GM19438 (cell line): ENCODE results near the gene TIAM2.
A peak's percentile ranks its signal among the peaks of the same experiment; 100 is the strongest.
"Not testable (repeated sequence)": the region's sequence is repeated elsewhere in the genome, so short reads cannot be mapped to it uniquely, and the experiment has no call there.

Experiments
- ATAC-seq: cut with Tn5 transposase; IDR thresholded peaks from one replicate; pipeline ENCODE4 v1.9.1; 2021; ENCODE audit warnings: low read depth; ENCODE audit not compliant: unreplicated experiment

Gene TIAM2

GRCh38 chr6:155154158-155154830 is 159.2 kb downstream of the TIAM2 start:
- ATAC-seq, result no peak

DNA sequence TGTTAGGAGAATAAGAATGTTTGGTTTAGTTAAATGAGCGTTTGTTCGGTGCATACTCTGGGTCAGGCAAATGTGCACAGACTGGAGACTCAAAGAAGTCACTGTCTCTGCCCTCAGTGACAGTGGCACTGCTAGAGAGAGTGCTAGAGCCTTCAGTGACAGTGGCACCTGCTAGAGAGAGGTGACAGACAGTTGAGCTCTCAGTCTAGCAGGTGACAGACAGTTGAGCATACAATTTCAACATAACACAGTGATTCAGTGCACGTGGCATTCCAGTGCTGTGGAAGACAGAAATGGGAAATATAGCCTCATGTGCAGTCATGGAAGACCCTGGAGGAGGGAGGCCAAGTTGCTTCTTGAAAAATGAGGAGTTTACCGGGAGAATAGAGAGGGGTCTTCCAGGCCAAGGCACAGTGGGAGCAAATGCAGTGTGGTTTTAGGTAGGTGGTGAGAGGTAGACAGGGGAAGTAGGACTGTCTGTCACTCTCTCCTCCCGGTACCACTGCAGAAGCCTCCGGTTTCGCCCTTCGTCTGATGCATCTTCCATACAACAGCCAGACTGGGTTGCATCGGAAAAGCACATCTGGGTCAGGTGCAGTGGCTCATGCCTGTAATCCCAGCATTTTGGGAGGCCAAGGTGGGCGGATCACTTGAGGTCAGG is 160.8 kb downstream of the TIAM2 start:
- no peak for ATAC-seq

GRCh38 chr6:155157101-155157500 is 162.0 kb downstream of the TIAM2 start:
- ATAC-seq, result no peak

DNA sequence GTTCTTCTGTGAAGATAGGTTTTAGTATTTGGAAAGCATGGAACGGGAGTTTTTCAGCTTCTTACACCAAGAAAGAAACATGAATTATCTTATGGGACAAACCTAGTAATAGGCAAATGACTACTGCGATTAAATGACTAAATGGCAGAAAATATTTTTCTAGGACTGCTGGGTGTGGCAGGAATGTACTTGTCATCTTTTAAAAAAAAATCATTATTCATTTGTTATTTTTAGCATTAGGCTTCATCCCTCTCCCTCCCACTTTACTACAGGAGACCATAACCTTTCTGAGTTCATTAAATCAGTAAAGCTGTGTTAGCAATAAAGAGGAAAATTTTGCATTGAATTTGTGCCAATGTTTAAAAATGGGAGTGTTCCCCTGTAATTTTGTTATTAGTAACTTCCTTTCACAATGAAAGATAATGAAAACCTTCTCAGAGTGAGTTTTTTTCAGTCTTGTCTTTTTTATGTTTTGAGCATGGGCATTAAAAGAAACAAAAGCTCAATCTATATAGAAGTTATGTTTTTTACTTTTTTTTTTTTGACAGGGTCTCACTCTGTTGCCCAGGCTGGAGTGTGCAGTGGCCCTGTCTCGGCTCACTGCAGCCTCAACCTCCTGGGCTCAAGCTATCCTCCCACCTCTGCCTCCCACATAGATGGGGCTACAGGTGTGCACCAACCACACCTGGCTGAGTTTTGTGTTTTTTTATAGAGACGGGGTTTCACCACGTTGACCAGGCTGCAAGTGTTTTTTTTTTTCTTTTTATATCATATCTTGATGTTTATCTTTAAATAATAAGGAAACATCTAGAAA is 163.1 kb downstream of the TIAM2 start:
- ATAC-seq, result no peak

DNA sequence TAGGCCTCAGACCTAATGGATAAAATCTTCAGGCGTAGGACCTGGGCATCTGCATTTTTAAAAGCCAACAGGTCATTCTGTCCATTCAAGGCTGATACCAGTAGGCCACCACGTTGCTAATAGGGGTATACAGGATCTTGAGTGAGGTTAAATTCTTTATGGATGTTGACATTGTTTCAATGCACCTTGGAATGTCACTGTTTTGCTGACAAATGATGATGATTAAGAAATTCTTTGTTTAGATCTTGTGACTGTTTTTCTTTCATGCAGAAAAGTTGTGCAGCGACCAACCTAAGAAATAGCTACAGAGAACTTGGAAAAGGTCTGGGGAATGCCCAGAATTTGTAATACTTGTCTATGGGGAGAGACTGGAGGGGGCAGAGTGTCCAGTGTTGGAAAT is 167.6 kb downstream of the TIAM2 start:
- no peak for ATAC-seq

DNA sequence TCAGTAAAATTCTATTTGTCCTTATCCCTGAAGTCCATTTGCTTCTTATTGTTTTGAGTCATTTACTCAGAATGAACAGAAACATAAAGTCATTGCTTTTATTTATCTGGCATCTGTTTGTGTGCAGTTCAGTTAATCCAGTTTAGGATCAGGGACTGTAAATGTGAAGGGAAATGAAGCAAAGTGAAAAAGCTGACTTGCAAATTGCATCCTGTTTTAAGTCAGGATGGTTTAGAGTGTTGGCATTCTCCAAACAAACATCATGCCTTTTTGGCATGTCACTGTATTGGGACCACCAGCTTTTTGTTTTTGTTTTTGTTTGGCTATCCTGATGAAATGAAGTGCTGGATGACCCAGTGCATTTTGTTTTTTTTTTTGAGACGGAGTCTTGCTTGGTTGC is 168.5 kb downstream of the TIAM2 start:
- ATAC-seq, result no peak

- no peak for ATAC-seq
Measured at GRCh38 chr6:155165029-155165710, 170.1 kb downstream of the TIAM2 start.

- no peak for ATAC-seq
Measured at GRCh38 chr6:155170519-155170918, 175.4 kb downstream of the TIAM2 start.

DNA sequence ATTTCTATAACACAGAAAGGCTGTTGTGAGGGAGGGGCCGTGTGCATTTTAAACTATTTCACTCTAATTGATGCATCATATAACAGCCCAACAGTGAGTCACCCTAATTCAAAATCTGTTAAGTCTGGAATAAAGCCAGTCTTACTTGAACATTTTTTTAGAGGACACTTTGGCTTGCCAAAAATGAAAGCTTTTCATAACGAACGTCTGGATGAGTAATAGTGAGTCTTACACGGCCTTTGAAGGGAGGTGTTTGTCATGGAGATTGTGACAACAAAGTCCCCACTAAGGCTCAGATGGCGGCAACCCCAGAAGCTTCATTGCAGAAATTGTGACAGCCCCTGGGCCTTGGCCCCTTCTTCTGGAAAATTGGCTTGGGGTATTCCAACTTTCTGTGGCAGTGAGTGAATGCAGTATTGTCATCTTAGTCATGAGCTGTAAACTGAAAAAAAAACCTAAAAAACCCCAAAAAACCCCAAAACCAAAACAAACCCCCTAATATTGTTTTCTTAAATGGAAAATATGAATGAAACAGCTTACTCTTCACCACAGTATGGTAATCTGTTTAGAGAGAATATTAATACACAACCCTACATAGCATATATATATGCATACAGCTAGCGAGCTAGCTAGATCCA is 176.1 kb downstream of the TIAM2 start:
- ATAC-seq, result peak; percentile 64

DNA sequence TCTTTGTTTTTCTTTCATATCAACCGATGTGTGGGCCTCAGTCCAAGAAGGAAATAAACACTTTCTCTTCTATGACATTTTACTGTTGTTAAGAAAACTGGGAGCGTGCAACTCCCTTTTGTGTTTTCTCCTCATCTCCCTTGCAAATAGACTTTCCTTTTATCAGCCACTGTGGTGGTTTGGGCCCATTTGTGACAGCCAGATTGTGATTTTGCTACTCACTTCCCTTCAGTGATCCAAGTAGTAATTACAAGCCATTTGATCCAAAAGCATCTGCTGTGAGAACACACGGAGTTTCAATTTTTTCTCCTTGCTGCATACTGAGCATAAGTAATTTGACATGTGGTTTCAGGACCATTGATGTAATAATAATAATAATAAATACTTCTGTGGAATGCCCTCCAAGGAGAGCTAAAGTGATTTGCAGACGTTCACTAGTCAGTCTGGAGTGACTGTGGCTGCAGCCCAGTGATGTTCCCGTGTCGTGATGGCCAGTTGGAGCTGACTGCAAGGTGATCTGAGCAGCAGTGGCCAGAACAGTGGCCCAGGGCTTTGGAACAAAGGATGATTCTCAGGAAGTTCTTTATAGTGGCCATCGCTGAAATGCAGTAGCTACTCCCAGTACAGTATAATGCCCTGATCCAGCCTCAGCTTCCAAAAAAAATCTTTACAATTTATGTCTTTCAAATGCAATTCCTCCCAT is 176.8 kb downstream of the TIAM2 start:
- no peak for ATAC-seq

- ATAC-seq, result no peak
Measured at GRCh38 chr6:155173488-155173887, 178.4 kb downstream of the TIAM2 start.

- ATAC-seq, result peak; percentile 66
Measured at GRCh38 chr6:155174576-155175211, 179.6 kb downstream of the TIAM2 start.

DNA sequence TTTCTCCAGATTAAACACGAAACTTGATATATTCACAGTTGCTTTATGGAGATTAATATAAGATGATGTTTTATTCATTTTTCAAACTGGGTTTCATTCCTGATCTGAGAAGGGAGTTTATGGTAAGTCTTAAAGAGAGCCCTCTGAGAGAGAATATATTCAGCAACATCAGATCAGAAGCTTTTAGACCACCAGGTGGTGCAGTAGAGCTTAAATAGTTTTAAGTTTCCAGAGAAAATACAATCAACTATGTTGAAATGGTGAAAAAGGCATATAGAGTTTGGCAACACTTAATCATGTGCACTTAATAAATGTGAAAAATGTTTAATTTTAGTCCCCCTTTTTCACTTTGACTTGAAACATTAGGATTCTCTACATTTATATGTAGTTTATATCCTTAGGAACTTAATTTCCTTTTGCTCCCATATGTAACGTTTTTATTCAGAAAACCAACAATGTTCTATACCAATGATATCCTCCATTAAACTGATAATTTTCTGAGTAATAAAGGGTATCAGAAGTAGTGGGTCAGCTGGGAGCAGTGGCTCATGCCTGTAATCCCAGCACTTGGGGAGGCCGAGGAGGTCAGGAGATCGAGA is 182.3 kb downstream of the TIAM2 start:
- ATAC-seq, result no peak

DNA sequence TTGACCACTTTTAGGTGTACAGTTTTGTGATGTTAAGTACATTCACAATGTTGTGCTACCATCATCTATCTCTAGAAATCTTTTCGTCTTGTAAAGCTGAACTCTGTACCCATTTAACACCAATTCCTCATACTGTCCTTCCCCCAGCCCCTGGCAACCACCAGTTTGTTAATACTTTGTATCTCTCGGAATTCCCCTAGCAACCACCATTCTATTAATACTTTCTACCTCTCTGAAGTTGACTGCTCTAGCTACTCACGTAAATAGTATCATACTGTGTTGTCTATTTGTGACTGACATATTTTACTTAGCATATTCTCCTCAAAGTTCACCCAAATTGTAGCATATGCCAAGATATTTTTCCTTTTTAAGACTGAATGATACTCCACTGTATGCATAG is 186.4 kb downstream of the TIAM2 start:
- peak; percentile 50 for ATAC-seq

DNA sequence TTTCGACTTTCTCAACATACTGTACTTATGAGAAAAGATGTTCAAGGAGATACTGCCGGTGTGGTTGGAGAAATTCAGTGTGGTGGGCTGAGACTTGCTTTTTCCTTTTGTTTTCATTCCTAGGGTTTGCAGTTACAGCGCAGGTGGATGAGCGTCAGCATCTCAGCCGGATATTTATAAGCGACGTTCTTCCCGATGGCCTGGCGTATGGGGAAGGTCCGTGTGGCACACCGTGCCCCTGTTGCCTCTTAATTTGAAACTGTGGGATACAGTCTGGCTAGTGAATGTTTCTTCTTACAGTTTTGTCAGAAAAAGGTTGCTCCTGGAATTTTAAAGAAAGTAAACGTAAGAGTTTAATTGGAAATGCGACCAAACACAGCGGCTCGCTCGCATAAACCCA is 187.0 kb downstream of the TIAM2 start:
- no peak for ATAC-seq

GRCh38 chr6:155183095-155183494 is 188.0 kb downstream of the TIAM2 start:
- ATAC-seq, result peak; percentile 41

DNA sequence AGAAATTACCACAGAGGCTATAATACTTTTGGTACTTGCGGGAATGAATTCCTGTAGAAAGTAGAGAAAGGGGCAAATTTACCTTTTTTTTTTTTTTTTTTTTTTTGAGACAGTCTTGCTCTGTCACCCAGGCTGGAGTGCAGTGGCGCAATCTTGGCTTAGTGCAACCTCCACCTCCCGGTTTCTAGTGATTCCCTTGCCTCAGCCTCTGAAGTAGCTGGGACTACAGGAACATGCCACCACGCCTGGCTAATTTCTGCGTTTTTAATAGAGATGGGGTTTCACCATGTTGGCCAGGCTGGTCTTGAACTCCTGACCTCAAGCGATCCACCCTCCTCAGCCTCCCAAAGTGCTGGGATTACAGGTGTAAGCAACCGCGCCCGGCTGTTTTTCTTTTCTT is 189.9 kb downstream of the TIAM2 start:
- not testable (repeated sequence) for ATAC-seq

DNA sequence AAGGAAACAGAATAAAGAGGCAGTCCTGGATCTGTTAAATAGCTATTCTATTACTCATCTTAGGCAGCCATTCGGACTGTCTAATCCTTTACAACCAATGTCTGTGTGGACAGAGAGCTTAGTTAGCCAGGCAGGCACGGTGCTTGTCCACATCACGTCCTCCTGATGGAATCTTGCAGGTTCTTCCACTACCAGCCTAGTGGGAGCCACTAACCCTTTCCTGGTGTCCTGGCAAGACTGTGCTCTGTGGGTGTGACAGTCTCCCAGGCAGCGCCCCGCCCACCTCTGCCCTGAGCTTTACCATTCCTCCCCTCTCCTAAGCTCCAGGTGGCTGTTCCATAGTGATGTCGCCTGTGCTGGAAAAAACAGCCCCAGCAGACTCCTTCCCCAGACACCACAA is 190.4 kb downstream of the TIAM2 start:
- ATAC-seq, result no peak

DNA sequence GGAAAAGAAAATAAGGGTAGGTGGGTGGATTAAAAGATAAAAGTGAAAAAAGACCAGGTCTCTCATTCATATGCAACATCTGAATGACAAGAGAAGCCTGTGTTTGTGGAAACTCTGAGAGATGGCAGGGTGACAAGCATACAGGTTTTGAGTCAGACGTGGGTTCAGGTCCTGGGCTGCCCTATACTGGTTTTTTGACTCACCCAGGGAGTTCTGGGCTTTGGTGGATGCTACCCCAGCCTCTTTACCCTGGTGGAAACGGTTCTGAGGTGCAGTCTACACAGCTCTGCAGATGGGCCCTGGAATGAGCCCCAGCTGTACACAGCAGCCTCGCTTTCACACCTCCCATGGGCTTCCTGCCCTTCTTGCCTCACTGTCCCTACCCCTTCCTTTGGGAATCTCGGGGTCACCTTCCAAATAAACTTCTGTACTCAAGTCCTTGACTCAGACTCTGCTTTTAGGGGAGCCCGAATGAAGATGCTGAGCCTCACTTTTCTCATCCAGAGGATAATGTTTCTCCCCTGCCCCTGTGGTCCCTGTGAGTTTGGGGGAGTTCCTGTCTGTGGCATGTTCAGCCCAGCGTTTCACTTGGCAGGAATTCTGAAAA is 191.0 kb downstream of the TIAM2 start:
- ATAC-seq, result no peak
